HG03064 (cell line): Measurements from ENCODE around the gene LIM2.
"Not testable (repeated sequence)": the region's sequence is repeated elsewhere in the genome, so short reads cannot be mapped to it uniquely, and the experiment has no call there.

Experiments used
- ATAC-seq: cut with Tn5 transposase; IDR thresholded peaks from one replicate; pipeline ENCODE4 v1.9.1; 2021; ENCODE audit warnings: low read depth; ENCODE audit not compliant: unreplicated experiment

Gene LIM2

GRCh38 chr19:51397453-51397852 lies 9.7 kb upstream of the LIM2 start:
- not testable (repeated sequence) for ATAC-seq

GRCh38 chr19:51396175-51396574 lies 8.4 kb upstream of the LIM2 start:
- no peak for ATAC-seq

GRCh38 chr19:51394050-51394836 lies 6.5 kb upstream of the LIM2 start:
- ATAC-seq, result peak; percentile 78

- no peak for ATAC-seq
Observed at GRCh38 chr19:51392701-51393100, 4.9 kb upstream of the LIM2 start.

DNA sequence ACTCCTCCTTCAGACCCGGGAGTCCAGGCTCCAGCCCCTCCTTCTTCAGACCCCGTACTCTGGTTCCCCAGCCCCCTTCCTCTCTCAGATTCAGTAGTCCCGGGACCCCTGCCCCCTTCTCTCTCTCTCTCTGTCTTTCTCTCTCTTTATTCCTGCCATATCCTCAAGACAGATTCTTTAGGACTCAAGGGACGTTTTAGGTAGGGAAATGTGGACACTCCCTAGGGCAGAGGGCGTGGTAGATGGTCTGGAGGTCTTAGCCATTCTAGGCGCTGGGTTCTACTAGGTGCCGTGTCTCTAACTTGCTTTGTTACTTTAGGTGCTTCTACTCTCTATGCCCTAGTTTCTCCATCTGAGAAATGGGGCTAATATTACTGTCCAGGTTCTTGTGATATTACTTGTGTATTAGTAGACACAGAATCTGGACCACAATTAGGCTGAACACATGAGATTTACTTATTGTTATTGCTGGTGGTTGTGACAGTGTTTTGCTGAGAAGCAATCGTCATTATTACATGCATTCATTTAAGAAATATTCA lies 3.4 kb upstream of the LIM2 start:
- ATAC-seq, result no peak

DNA sequence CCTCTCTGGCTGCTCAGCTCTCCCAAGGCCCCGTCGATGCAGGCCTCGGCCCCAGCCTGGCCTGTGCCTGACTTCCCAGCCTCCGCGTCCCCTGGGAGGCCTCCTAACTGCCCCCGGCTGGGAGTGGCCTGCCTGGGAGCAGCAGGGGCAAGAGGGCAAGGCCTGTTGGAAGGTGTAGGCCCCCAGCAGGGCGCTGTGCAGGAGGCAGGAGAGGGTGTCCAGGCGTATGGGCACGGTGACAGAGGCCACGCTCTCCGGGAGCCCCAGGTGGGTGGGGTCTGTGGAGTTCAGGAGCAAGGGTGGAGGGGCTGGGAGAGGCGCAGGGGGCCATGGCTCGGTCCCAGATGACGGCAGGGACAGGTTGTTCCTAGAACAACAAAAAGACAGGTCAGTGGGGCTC lies 1.4 kb upstream of the LIM2 start:
- no peak for ATAC-seq

DNA sequence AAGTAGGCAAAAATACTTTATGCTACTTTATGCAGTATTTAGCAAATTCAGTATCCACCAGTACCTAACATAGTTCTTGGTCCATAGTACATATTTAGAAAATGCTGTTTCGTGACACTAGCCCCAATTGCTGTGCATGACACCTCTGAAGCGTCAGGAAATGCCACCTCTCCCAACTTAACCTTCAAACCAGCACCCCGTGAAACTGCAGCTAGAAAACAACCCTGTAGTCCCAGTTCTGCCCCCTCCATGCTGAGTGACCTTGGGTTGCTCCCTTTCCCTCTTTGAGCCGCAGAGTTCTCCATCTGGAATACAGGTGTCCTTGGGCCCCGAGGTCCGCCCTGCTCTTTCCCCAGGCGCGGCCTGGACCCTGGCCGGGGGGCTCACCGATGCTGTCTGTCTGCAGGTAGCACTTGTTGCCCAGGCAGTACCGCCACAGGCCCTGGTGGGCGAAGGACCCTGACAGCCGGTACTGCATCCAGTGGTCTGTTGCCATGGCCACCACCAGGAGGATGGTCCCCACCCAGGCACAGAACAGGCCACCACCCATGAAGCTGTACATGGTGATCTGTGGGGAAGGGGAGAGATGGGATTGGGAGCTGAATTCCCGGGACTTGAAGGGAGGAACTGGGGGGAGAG lies 773 bp downstream of the LIM2 start:
- no peak for ATAC-seq

DNA sequence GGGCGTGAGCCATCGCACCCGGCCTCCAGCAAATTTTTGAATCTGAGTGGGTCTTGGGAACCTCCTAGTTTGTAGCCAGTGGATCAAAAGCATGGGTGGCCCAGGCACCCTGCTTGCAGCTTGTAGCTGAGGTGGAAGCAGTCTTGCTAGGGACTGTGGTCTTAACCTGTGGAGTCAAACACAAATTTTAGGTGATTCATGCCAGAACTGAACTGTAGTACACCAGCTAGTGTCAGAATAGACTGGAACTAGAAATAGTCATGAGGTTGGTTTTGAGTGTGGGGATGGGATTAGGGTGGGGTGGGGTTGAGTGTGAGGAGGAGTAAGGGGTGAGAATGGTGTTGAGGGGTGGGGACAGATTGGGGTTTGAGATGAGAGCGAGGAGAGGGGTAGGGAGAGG lies 5.8 kb downstream of the LIM2 start:
- ATAC-seq, result no peak

DNA sequence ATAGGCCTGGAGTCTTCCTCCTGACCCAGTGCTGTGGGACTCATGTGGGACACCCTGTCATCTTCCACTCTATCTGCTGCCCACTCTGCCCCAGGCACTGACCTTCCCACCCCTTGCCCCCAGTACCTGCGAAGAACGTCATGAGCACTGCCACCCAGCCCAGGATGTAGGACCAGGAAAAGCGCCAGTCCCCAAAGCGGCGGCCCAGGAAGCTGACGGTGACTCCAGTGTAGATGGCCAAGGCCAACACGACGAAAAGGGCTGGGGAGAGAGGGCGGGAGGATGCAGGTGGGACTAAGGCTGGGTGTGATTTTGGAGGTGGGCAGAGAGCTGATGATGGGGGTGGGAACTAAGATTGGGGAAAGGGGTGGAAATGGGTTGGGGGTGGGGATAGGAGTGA lies 7.4 kb downstream of the LIM2 start:
- ATAC-seq, result no peak

- ATAC-seq, result no peak
Observed at GRCh38 chr19:51377422-51377821, 10.4 kb downstream of the LIM2 start.

DNA sequence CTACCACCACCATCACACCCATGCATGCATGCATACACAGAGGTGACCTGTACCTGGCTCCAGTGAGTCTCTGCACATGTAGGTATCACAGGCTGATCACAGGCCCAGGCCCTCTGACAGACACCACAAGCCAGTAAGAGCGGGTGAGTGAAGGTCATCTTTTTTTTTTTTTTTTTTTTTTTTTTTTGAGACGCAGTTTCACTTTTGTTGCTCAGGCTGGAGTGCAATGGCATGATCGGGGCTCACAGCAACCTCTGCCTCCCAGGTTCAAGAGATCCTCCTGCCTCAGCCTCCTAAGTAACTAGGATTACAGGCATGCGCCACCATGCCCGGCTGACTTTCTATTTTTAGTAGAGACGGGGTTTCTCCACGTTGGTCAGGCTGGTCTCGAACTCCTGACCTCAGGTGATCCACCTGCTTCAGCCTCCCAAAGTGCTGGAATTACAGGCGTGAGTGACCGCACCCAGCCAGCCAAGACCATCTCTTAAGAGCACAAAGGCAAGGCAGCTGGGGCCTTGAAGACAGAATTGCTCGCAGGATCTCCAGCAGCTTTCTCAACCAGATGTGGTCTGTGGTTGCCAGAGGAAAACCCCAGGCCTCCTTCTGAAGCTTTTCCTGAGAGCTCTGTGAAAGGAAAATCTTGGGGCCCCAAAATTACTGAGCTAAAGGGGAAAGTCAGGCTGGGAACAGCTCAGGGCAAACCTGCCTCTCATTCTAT lies 12.1 kb downstream of the LIM2 start:
- no peak for ATAC-seq

- ATAC-seq, result no peak
Observed at GRCh38 chr19:51372649-51373504, 14.9 kb downstream of the LIM2 start, which contains the start of gene NKG7. NKG7 (minus strand) TSS chr19:51372654; CDS start chr19:51372535, 119 bp downstream.

DNA sequence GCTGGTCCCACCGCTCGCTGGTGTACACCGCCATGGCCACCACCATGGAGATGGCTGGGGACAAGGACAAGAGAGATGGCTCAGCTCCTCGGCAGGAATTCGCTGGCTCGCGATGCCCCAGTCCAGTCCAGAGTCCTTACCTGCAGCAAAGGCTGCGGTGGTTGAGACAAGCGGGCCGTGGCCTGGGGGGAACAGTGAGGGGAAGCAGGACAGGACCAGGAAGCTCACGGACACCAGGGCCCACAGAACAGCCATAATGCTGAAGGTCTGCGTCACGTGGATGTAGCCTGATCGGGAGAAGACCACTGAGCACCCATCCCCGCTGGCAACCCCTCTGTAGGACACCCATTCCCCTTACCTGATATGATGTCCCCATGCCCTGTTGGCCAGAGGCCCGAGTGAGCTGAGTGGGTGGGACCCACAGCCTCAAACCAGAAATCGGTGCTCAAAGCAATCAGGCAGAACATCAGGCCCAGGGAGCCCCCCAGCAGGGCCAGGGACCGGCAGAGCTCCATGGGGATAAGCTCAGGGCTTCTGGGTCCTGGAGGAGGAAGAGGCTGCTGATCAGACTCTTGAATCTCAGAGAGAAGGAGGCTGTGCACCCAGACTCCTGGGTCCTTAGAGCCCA lies 15.6 kb downstream of the LIM2 start:
- ATAC-seq, result no peak

GRCh38 chr19:51371186-51371690 lies 16.5 kb downstream of the LIM2 start:
- no peak for ATAC-seq

DNA sequence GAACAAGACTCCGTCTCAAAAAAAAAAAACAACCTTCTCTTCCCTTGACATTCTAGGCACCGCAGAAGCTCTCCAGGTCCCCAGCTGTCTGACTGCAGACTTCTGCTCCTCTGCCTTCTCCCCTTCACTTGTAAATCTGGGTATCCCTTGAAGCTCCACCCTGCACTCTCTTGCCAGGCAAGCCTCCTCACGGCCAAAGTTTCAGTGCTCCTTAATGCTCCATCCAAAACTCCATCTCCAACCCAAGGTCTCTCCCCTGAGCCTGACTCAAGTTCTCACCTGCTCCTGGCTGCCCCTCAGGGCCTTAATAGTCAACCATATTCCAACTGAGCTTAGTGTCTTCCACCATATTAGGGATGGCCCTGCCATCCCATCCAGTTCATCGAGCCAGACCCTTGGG lies 17.5 kb downstream of the LIM2 start:
- no peak for ATAC-seq

GRCh38 chr19:51368366-51369282 lies 19.1 kb downstream of the LIM2 start, which contains the start of gene CLDND2:
CLDND2 (minus strand) TSS chr19:51369003; CDS start chr19:51368577, 426 bp downstream.
- ATAC-seq, result no peak

DNA sequence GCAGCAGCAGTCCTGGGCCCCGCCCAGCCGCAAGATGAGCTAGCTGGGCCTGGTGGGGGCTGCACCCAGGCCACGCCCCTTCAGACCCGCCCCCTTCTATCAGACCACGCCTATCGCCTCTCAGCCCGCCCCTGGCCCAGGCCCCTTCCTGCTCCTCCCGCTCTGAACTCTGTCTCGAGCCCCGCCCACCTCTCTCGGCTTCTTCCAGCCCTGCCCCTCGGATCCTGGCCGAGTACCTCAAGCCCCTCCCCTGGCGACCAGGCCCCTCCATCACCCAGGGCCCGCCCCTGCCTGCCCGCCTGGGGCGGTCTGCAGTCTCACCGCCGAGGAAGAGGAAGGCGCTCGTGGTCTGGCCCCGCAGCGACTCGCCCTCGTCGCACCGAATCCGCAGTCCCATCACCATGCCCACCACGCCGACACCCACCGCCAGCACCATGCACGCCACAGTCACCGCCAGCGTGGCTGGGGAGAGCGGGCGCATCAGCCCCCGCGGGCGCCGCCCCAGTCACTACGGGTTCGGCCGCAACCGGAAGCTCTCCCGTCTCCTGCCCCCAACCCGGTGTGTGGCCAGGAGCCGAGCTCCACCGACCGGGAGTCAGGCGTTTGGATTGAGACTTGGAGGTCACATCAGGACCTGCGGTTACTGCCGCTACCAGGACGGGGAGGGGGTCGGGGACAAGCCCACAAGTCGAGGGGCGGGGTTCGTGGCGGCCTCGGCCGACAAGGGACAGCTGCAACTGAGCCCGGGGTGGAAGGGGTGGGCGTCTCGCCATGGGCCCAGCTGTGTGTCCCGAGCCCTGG lies 20.0 kb downstream of the LIM2 start:
- ATAC-seq, result peak; percentile 52

DNA sequence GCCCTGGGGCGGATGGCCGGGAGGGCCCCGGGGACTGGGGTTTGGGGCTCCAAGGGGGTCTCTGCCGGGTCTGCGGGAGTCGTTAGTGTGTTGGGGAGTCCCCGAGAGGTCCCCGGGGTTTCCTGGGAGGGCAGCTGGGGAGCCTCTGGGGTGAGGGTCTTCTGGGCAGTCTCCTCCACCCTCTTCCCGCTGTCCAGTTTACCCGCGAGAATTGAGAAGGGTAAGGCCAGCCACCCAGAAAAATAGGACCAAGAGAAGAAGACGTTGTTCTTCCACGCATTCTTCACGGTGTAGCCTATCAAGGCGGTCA lies 20.6 kb downstream of the LIM2 start:
- peak; percentile 10 for ATAC-seq
